ENCODE results near the gene PPM1E. TPM values are rescaled to one million over a fixed set of nuclear protein-coding genes. Genes with fewer than 3 reads are reported as not detected.

Gene PPM1E
- total RNA-seq, 4 donors from 2014 or later, result 0.14 TPM; not detected in 3

- Histone ChIP-seq H3K4me1 (no peaks in the 10 kb centered on the region), H3K9me3 (no peaks in the 10 kb centered on the region), H3K4me3 (no peak overlapping the region), H3K27ac (no peak overlapping the region), H3K36me3 (no peaks in the 10 kb centered on the region), H3K27me3 (no peaks in the 10 kb centered on the region)
- intact Hi-C loops (cut with DNase I; ENCODE audit: low total_unique reads), result no loop called here
- in situ Hi-C loops (cut with MboI; ENCODE audit: low pct_ligation_motif_present in 1 of 4, low pct_unique_long_range_greater_than_20kb in 1 of 4, low sequenced_read_pairs in 3 of 4), result no loop called here
- DNase-seq, result no peak
- TF ChIP-seq EP300 (IDR thresholded peaks at IDR 0.05; ENCODE audit: low read depth), result no peak
- no peak for TF ChIP-seq POLR2A (IDR thresholded peaks at IDR 0.05)
- TF ChIP-seq POLR2AphosphoS5 (IDR thresholded peaks at IDR 0.05), result no peak
- TF ChIP-seq, protein P1, sequence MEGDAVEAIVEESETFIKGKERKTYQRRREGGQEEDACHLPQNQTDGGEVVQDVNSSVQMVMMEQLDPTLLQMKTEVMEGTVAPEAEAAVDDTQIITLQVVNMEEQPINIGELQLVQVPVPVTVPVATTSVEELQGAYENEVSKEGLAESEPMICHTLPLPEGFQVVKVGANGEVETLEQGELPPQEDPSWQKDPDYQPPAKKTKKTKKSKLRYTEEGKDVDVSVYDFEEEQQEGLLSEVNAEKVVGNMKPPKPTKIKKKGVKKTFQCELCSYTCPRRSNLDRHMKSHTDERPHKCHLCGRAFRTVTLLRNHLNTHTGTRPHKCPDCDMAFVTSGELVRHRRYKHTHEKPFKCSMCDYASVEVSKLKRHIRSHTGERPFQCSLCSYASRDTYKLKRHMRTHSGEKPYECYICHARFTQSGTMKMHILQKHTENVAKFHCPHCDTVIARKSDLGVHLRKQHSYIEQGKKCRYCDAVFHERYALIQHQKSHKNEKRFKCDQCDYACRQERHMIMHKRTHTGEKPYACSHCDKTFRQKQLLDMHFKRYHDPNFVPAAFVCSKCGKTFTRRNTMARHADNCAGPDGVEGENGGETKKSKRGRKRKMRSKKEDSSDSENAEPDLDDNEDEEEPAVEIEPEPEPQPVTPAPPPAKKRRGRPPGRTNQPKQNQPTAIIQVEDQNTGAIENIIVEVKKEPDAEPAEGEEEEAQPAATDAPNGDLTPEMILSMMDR (IDR thresholded peaks at IDR 0.05), result no peak
- WGBS, 2 donors (ENCODE audit: low coverage in 1 of 2), result 81 to 85% methylated on average over 2 of the region's 2 CpGs
Observed at GRCh38 chr17:58918072-58918471, 162.4 kb downstream of the PPM1E start.

GRCh38 chr17:58918884-58919283, 163.2 kb downstream of the PPM1E start:
- TF ChIP-seq, protein P1 (IDR thresholded peaks at IDR 0.05), result no peak
- TF ChIP-seq POLR2A (IDR thresholded peaks at IDR 0.05) (no peak), POLR2AphosphoS5 (IDR thresholded peaks at IDR 0.05) (no peak), EP300 (IDR thresholded peaks at IDR 0.05; ENCODE audit: low read depth) (no peak)
- Histone ChIP-seq H3K4me3 (no peak overlapping the region), H3K36me3 (no peaks in the 10 kb centered on the region), H3K27me3 (no peaks in the 10 kb centered on the region), H3K27ac (no peak overlapping the region), H3K4me1 (no peaks in the 10 kb centered on the region), H3K9me3 (no peaks in the 10 kb centered on the region)
- intact Hi-C loops (cut with DNase I; ENCODE audit: low total_unique reads), result no loop called here
- no peak for DNase-seq
- in situ Hi-C loops (cut with MboI; ENCODE audit: low pct_ligation_motif_present in 1 of 4, low pct_unique_long_range_greater_than_20kb in 1 of 4, low sequenced_read_pairs in 3 of 4), result no loop called here

DNA sequence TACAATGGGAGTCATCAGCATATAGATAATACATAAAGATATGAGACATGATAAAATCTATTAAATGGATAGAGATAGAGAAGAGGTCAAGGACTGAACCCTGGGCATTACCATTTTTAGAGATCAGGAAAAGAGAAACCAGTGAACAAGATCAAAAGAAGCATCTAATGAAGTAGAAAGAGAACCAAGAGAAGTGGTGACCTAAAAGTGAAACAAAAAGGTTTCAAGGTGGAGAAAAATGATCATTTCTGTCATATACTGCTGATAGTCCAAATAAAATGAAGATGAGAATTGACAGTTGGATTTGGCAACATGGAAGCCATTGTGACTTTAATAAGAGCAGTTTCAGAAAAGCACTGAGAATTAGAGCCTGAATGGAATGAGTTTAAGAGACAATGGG, 165.1 kb downstream of the PPM1E start:
- no peaks in the 10 kb centered on the region for H3K36me3 ChIP-seq
- no peaks in the 10 kb centered on the region for H3K9me3 ChIP-seq
- in situ Hi-C loops (cut with MboI; ENCODE audit: low pct_ligation_motif_present in 1 of 4, low pct_unique_long_range_greater_than_20kb in 1 of 4, low sequenced_read_pairs in 3 of 4) (no loop called here), intact Hi-C loops (cut with DNase I; ENCODE audit: low total_unique reads) (no loop called here)
- DNase-seq, result no peak
- TF ChIP-seq EP300 (IDR thresholded peaks at IDR 0.05; ENCODE audit: low read depth) (no peak), POLR2A (IDR thresholded peaks at IDR 0.05) (no peak), POLR2AphosphoS5 (IDR thresholded peaks at IDR 0.05) (no peak)
- TF ChIP-seq, protein P1 (IDR thresholded peaks at IDR 0.05), result no peak
- no peak overlapping the region for H3K27ac ChIP-seq
- H3K4me1 ChIP-seq, result no peaks in the 10 kb centered on the region
- no peaks in the 10 kb centered on the region for H3K27me3 ChIP-seq
- H3K4me3 ChIP-seq, result no peak overlapping the region

DNA sequence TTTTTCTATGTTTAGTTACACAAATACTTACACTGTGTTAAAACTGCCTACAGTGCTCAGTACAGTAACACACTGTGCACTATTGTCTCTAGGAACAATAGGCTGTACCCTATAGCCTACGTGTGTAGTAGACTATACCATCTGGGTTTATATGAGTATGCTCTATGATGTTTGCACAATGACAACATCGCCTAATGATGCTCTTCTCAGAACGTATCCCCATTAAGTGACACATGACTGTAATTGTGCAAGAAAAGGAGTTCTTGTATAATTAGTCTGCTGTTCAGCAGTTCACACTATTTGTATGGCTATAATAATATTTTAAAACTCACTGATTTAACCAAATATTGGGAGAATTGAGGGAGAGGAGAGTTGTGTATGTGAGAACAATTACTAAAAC, 177.3 kb downstream of the PPM1E start:
- 50 to 80% methylated on average over 1 to 3 of the region's 3 CpGs for WGBS, 2 donors (ENCODE audit: low coverage in 1 of 2)
- H3K4me1 ChIP-seq, result no peaks in the 10 kb centered on the region
- H3K4me3 ChIP-seq, result no peak overlapping the region
- intact Hi-C loops (cut with DNase I; ENCODE audit: low total_unique reads), result no loop called here
- H3K27me3 ChIP-seq, result no peaks in the 10 kb centered on the region
- no peak for DNase-seq
- no peaks in the 10 kb centered on the region for H3K9me3 ChIP-seq
- H3K27ac ChIP-seq, result no peak overlapping the region
- TF ChIP-seq EP300 (IDR thresholded peaks at IDR 0.05; ENCODE audit: low read depth), result no peak
- TF ChIP-seq, protein P1 (IDR thresholded peaks at IDR 0.05), result no peak
- TF ChIP-seq POLR2AphosphoS5 (IDR thresholded peaks at IDR 0.05), result no peak
- TF ChIP-seq POLR2A (IDR thresholded peaks at IDR 0.05), result no peak
- no peaks in the 10 kb centered on the region for H3K36me3 ChIP-seq
- in situ Hi-C loops (cut with MboI; ENCODE audit: low pct_ligation_motif_present in 1 of 4, low pct_unique_long_range_greater_than_20kb in 1 of 4, low sequenced_read_pairs in 3 of 4), result loop anchor here in 1 of 4 donors (25.0 kb wide), 1 partner anchor 104 kb away; no protein-coding TSS in a partner anchor

All from transverse colon (tissue), 4 donors.